PC-3 (cell line): ENCODE measurements around the gene CD226. TPM values are rescaled to one million over a fixed set of nuclear protein-coding genes. Genes with fewer than 3 reads are reported as not detected.

Experiments used
- ATAC-seq: fragments of 200-7000 bp; cut with Tn5 transposase; 2 replicates; pipeline ENCODE4 v1.9.1; 2020; ENCODE audit warnings: mild to moderate bottlenecking, moderate library complexity
- BruUV-seq: library from RNA; stranded (reverse); fragments of 400-500 nt; replicated peaks from 2 replicates; lab custom pipeline; 2021; lab: Mats Ljungman, UMichigan
- CTCF ChIA-PET: fragments of 300-600 bp; sonication (Branson Sonifier 250); formaldehyde crosslinking; loops from one replicate; lab custom pipeline; 2022; ENCODE audit warnings: antibody characterized with exemption; lab: Charles Lee
- POLR2A ChIA-PET: fragments of 300-600 bp; sonication (Branson Sonifier 250); formaldehyde crosslinking; loops from one replicate; lab custom pipeline; 2022; ENCODE audit warnings: antibody characterized with exemption; ENCODE audit not compliant: unreplicated experiment; lab: Charles Lee
- DNase-seq: peaks from one replicate; pipeline ENCODE4 v3.0.0-alpha.2; 2015
- H2AFZ ChIP-seq: fragments of 300-600 bp; sonication (generic); 2 replicates; pipeline ENCODE4 v1.6.0; 2016; ENCODE audit warnings: antibody characterized with exemption, low read length
- H3F3A ChIP-seq: fragments of 300-600 bp; sonication (generic); one replicate; pipeline ENCODE4 v1.6.0; 2017; ENCODE audit warnings: antibody characterized with exemption, low read length, control low read depth, mild to moderate bottlenecking; ENCODE audit not compliant: unreplicated experiment
- H3K27ac ChIP-seq: fragments of 300-600 bp; sonication (generic); 2 replicates; pipeline ENCODE4 v1.5.1; 2016; ENCODE audit warnings: mild to moderate bottlenecking, low read length
- H3K27me3 ChIP-seq: fragments of 300-600 bp; sonication (generic); 2 replicates; pipeline ENCODE4 v1.6.1; 2016; ENCODE audit warnings: low read length, mixed read lengths
- H3K36me3 ChIP-seq: fragments of 300-600 bp; sonication (generic); 2 replicates; pipeline ENCODE4 v1.6.1; 2016; ENCODE audit warnings: low read depth, mixed run types, low read length, mixed read lengths
- H3K4me1 ChIP-seq: fragments of 300-600 bp; sonication (generic); 2 replicates; pipeline ENCODE4 v1.5.1; 2016; ENCODE audit warnings: low read length; ENCODE audit not compliant: insufficient read depth
- H3K4me2 ChIP-seq: fragments of 300-600 bp; sonication (generic); 2 replicates; pipeline ENCODE4 v1.6.0; 2016; ENCODE audit warnings: low read length
- H3K4me3 ChIP-seq: fragments of 300-600 bp; sonication (generic); 2 replicates; pipeline ENCODE4 v1.5.1; 2016; ENCODE audit warnings: mild to moderate bottlenecking, low read length, mixed read lengths
- H3K79me2 ChIP-seq: fragments of 300-600 bp; sonication (generic); 2 replicates; pipeline ENCODE4 v1.6.1; 2017; ENCODE audit warnings: low read length, mixed read lengths
- H3K9ac ChIP-seq: fragments of 300-600 bp; sonication (generic); 2 replicates; pipeline ENCODE4 v1.6.0; 2016; ENCODE audit warnings: mild to moderate bottlenecking, low read length
- H3K9me2 ChIP-seq: fragments of 300-600 bp; sonication (generic); replicated peaks from 2 replicates; pipeline ENCODE4 v1.6.1; 2016; ENCODE audit warnings: mixed run types, low read length, mixed read lengths
- H3K9me3 ChIP-seq: fragments of 300-600 bp; sonication (generic); 2 replicates; pipeline ENCODE4 v1.6.1; 2016; ENCODE audit warnings: low read length, mixed read lengths
- H4K20me1 ChIP-seq: fragments of 300-600 bp; sonication (generic); 2 replicates; pipeline ENCODE4 v1.6.1; 2016; ENCODE audit warnings: low read length, mixed read lengths
- CTCF ChIP-seq: fragments of 300-600 bp; sonication (generic); conservative IDR thresholded peaks from 2 replicates; pipeline ENCODE4 v1.5.1; 2017; ENCODE audit warnings: antibody characterized with exemption, low read depth, mild to moderate bottlenecking, low read length
- EZH2 ChIP-seq: fragments of 300-600 bp; sonication (generic); IDR thresholded peaks from one replicate; pipeline ENCODE4 v1.6.1; 2017; ENCODE audit warnings: antibody characterized with exemption, mild to moderate bottlenecking, low read length; ENCODE audit not compliant: unreplicated experiment
- EZH2phosphoT487 ChIP-seq: fragments of 300-600 bp; sonication (generic); IDR thresholded peaks from 2 replicates; pipeline ENCODE4 v1.6.1; 2018; ENCODE audit warnings: mild to moderate bottlenecking, antibody characterized with exemption, low read length, borderline replicate concordance
- intact Hi-C: fragments of 100-400 bp; cut with micrococcal nuclease; formaldehyde crosslinking; loops from 2 replicates; pipeline ENCODE4 v1.9.0; 2023
- total RNA-seq: library from RNA; depleted of rRNA; stranded (reverse); fragments of >200 nt; gene quantifications from 2 replicates; pipeline ENCODE4 v1.2.3, GENCODE V29; 2014

CD226 gene
- total RNA-seq, 1 experiment from 2014 or later = 0.26 TPM

- no peaks in the 10 kb centered on the region for H4K20me1 ChIP-seq
- H3K4me1 ChIP-seq = no peaks in the 10 kb centered on the region
- DNase-seq (no peak), ATAC-seq (no peak)
- TF ChIP-seq EZH2phosphoT487 (no peak), EZH2 (no peak), CTCF (no peak)
- H3K79me2 ChIP-seq = no peaks in the 10 kb centered on the region
- ChIA-PET CTCF (no interaction called here), POLR2A (interaction anchor here (0.6 kb wide), 1 partner anchor 474 kb away, joined by 3 read pairs; no protein-coding TSS in a partner anchor)
- no TSS peak for BruUV-seq
- H3K9me2 ChIP-seq = no peaks in the 10 kb centered on the region
- no peak overlapping the region for H3K9ac ChIP-seq
- H2AFZ ChIP-seq = no peak overlapping the region
- intact Hi-C loops = no loop called here
- no peak overlapping the region for H3K27ac ChIP-seq
- H3K36me3 ChIP-seq = no peaks in the 10 kb centered on the region
- H3F3A ChIP-seq = no peaks in the 10 kb centered on the region
- H3K4me2 ChIP-seq = no peak overlapping the region
- H3K9me3 ChIP-seq = no peaks in the 10 kb centered on the region
- H3K4me3 ChIP-seq = no peak overlapping the region
- H3K27me3 ChIP-seq = no peaks in the 10 kb centered on the region
Observed at GRCh38 chr18:69935319-69936190, 12.1 kb downstream of the CD226 start.

- H3F3A ChIP-seq = no peaks in the 10 kb centered on the region
- H3K79me2 ChIP-seq = no peaks in the 10 kb centered on the region
- no peak overlapping the region for H3K4me2 ChIP-seq
- H3K9me3 ChIP-seq = no peaks in the 10 kb centered on the region
- POLR2A ChIA-PET = no interaction called here
- intact Hi-C loops = no loop called here
- no peaks in the 10 kb centered on the region for H3K27me3 ChIP-seq
- no peak overlapping the region for H3K9ac ChIP-seq
- no peaks in the 10 kb centered on the region for H3K9me2 ChIP-seq
- ATAC-seq (no peak), DNase-seq (no peak)
- no peaks in the 10 kb centered on the region for H3K36me3 ChIP-seq
- no peak overlapping the region for H3K4me3 ChIP-seq
- CTCF ChIA-PET = no interaction called here
- no TSS peak for BruUV-seq
- TF ChIP-seq CTCF (no peak), EZH2 (no peak), EZH2phosphoT487 (no peak)
- no peaks in the 10 kb centered on the region for H4K20me1 ChIP-seq
- no peaks in the 10 kb centered on the region for H3K4me1 ChIP-seq
- no peak overlapping the region for H3K27ac ChIP-seq
- no peak overlapping the region for H2AFZ ChIP-seq
Observed at GRCh38 chr18:69934601-69935265, 12.9 kb downstream of the CD226 start.
